ENCODE results near the gene PIEZO2. TPM values are rescaled to one million over a fixed set of nuclear protein-coding genes. Genes with fewer than 3 reads are reported as not detected.

PIEZO2 gene
- total RNA-seq, 3 donors from 2014 or later: 1.9 to 26.2 (median 11.4) TPM

DNA sequence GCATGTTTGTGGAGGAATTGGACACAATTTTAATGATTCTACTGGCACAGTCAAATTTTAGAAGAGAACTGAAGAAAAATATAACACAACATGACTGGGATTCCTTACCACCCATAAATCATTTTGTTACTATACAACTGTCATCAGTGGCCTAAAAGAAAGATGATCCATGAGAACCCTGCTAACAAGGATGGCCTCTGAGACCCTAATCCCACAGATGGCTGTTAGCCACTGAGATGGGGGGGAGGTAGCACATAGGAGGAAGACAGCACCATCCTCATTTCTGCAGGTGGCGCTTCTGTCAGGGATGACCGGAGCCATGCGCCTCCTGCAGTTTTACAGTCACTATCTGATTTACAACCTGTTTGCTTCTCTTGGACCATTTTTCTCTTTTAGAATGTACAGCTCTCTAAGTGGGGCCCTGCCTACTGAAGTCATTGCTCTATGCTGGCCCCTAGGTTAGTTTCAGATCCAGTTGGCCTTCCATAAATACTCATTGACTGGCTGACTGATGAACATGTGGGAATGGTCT, 343.7 kb downstream of the PIEZO2 start:
- Histone ChIP-seq H3K27ac (no peak overlapping the region), H3K4me1 (no peaks in the 10 kb centered on the region), H3K27me3 (no peaks in the 10 kb centered on the region), H3K36me3 (no peaks in the 10 kb centered on the region), H3K9me3 (no peaks in the 10 kb centered on the region), H3K4me3 (no peak overlapping the region)
- TF ChIP-seq POLR2AphosphoS5 (IDR thresholded peaks at IDR 0.05): no peak
- TF ChIP-seq POLR2A (IDR thresholded peaks at IDR 0.05): no peak
- TF ChIP-seq, protein P1, sequence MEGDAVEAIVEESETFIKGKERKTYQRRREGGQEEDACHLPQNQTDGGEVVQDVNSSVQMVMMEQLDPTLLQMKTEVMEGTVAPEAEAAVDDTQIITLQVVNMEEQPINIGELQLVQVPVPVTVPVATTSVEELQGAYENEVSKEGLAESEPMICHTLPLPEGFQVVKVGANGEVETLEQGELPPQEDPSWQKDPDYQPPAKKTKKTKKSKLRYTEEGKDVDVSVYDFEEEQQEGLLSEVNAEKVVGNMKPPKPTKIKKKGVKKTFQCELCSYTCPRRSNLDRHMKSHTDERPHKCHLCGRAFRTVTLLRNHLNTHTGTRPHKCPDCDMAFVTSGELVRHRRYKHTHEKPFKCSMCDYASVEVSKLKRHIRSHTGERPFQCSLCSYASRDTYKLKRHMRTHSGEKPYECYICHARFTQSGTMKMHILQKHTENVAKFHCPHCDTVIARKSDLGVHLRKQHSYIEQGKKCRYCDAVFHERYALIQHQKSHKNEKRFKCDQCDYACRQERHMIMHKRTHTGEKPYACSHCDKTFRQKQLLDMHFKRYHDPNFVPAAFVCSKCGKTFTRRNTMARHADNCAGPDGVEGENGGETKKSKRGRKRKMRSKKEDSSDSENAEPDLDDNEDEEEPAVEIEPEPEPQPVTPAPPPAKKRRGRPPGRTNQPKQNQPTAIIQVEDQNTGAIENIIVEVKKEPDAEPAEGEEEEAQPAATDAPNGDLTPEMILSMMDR (IDR thresholded peaks at IDR 0.05): no peak
- intact Hi-C loops (cut with DNase I; ENCODE audit: low total_unique reads): loop anchor here (5.0 kb wide), 1 partner anchor 353 kb away; the partner anchor contains the start of gene APCDD1
- DNase-seq (ENCODE audit: low spot score in 2 of 2): no peak

DNA sequence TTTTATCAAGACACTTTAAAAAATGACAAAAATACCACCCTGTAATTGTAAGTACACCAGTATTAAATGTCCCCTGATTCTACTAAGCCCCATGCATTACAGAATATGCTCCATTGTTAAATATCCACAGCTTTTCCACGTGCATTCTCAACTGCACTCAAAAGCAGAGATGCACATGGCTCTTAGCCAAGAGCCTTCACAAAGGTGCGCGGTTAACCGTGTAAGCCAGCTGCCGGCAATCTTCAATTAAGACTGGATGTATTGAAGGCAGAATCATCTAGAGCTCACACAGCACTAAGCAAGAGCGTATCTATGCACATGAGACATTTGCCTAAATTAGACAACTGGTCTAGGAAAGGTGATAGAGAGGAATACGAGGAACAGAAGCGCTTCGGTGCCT, 345.2 kb downstream of the PIEZO2 start:
- no peak for DNase-seq (ENCODE audit: low spot score in 2 of 2)

DNA sequence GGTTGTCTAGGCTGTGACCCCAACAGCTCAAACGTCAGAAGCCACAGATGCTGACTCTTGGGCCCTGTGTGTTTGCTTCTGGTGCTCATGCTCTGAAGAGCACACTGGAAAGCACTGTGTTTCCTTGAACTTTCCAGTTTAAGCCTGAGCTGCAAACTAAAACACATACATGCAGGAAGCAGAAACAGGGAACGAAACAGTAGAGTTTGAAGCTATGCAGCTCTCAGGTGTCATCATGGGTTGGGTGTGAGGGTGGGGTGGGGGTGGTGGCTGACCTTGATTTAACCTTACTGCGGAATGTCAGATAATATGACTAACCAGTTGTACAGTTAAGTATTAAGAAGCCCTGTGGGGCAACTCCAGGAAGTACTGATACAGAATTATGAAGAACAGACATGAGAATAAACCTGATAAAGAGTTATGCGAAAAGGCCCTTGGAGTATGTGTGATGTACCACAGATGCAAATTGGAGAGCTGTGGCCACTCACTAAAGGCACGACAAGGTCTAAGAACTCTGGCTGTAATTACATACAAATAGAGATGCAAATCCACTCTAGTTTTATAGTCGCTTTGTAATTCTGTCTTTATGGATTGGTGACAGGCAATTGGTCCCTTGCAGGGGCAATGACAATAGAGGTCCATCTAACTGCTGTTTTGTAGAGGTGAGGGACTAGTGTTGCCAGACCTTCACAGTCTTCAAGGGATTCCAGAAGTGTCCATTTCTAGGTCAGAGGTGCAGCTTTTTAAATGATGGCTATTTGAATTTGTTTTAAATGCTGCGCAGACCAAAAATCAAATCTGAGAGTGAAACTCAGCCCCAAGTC, 350.4 kb downstream of the PIEZO2 start:
- no peak overlapping the region for H3K4me3 ChIP-seq
- TF ChIP-seq POLR2AphosphoS5 (IDR thresholded peaks at IDR 0.05) (no peak), POLR2A (IDR thresholded peaks at IDR 0.05) (no peak)
- TF ChIP-seq, protein P1 (IDR thresholded peaks at IDR 0.05): no peak
- no peak overlapping the region for H3K27ac ChIP-seq
- no peaks in the 10 kb centered on the region for H3K36me3 ChIP-seq
- H3K27me3 ChIP-seq: no peaks in the 10 kb centered on the region
- no peaks in the 10 kb centered on the region for H3K4me1 ChIP-seq
- DNase-seq (ENCODE audit: low spot score in 2 of 2): no peak
- H3K9me3 ChIP-seq: no peaks in the 10 kb centered on the region
- intact Hi-C loops (cut with DNase I; ENCODE audit: low total_unique reads): no loop called here

More for the DNA sequence above, 345.2 kb downstream of the PIEZO2 start:
- Histone ChIP-seq H3K36me3 (no peaks in the 10 kb centered on the region), H3K9me3 (no peaks in the 10 kb centered on the region), H3K4me1 (no peaks in the 10 kb centered on the region), H3K27me3 (no peaks in the 10 kb centered on the region), H3K27ac (no peak overlapping the region), H3K4me3 (no peak overlapping the region)
- intact Hi-C loops (cut with DNase I; ENCODE audit: low total_unique reads): no loop called here
- TF ChIP-seq, protein P1 (IDR thresholded peaks at IDR 0.05): no peak
- TF ChIP-seq POLR2AphosphoS5 (IDR thresholded peaks at IDR 0.05): no peak
- TF ChIP-seq POLR2A (IDR thresholded peaks at IDR 0.05): no peak

DNA sequence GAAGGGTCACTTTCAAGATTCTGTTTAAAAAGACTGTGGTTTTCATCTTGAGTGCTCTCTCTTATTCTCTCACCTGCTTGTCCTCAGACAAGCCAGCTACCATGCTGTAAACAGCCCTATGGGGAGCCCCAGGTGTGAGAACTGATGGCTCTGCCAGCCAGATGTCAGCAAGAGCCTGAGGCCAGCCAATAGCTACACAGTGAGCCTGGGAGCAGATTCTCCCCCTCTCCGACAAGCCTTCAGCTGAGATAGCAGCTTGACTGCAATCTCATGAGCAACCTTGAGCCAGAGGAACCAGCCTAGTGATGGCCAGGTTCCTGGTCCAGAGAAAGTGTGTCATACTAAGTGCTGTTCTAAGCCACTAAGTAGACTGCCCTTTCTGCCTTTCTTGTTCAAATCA, 351.5 kb downstream of the PIEZO2 start:
- H3K27me3 ChIP-seq: no peaks in the 10 kb centered on the region
- no peaks in the 10 kb centered on the region for H3K4me1 ChIP-seq
- H3K36me3 ChIP-seq: no peaks in the 10 kb centered on the region
- intact Hi-C loops (cut with DNase I; ENCODE audit: low total_unique reads): no loop called here
- no peak overlapping the region for H3K27ac ChIP-seq
- H3K9me3 ChIP-seq: no peaks in the 10 kb centered on the region
- no peak for DNase-seq (ENCODE audit: low spot score in 2 of 2)
- TF ChIP-seq, protein P1 (IDR thresholded peaks at IDR 0.05): no peak
- TF ChIP-seq POLR2AphosphoS5 (IDR thresholded peaks at IDR 0.05) (no peak), POLR2A (IDR thresholded peaks at IDR 0.05) (no peak)
- no peak overlapping the region for H3K4me3 ChIP-seq

DNA sequence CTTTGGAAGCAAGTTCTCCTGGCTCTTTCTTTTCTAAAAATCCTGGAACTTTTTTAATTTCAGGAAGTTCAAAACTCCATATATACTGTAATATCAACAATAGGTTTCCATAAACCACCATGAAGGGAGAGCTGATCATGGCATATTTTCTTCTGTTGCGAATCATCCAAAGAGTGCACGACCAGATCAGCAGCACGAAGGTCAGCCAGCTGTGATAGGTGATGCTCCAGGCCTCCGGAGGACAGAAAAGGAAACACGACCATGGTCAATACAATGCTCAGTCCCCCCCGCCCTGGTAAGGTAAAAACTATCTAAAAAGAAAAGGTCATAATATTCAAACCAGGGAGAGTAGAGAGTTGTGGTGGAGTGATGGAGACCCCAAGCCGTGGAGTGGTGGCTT, 354.6 kb downstream of the PIEZO2 start:
- TF ChIP-seq POLR2A (IDR thresholded peaks at IDR 0.05): no peak
- TF ChIP-seq POLR2AphosphoS5 (IDR thresholded peaks at IDR 0.05): no peak
- TF ChIP-seq, protein P1 (IDR thresholded peaks at IDR 0.05): no peak
- DNase-seq (ENCODE audit: low spot score in 2 of 2): no peak
- no peak overlapping the region for H3K27ac ChIP-seq
- intact Hi-C loops (cut with DNase I; ENCODE audit: low total_unique reads): no loop called here
- H3K4me1 ChIP-seq: no peaks in the 10 kb centered on the region
- H3K4me3 ChIP-seq: no peak overlapping the region
- H3K36me3 ChIP-seq: no peaks in the 10 kb centered on the region
- H3K27me3 ChIP-seq: no peaks in the 10 kb centered on the region
- H3K9me3 ChIP-seq: no peaks in the 10 kb centered on the region

Data from breast epithelium (tissue), 4 donors.